ENCODE results near the gene C12orf60. TPM values are rescaled to one million over a fixed set of nuclear protein-coding genes. Genes with fewer than 3 reads are reported as not detected.

The C12orf60 gene
- total RNA-seq, 1 experiment from 2014 or later, result 0.54 TPM

DNA sequence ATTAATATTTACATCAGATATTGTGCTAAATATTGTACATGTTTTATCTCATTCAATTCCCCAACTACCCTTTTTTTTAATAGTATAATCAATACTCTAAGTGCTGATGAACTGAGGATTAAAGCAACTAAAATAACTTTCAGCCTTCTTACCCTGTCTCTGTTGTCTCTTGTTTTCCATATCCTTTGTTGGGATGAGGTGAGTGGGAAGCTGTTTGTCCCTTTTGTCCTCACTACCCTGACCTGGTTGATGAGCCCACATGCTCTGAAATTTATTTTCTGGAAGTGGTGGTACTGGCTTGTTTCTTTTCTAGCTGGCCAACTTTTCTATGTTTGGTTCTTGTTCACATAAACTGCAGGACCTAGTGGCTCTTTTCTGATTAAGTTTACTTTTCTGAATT is 49.4 kb downstream of the C12orf60 start:
- no peak for DNase-seq (ENCODE audit: low read depth, low spot score)
- no peaks in the 10 kb centered on the region for H3K9me3 ChIP-seq (ENCODE audit: control insufficient read depth, insufficient read depth, low read depth, low read length)
- intact Hi-C loops (cut with micrococcal nuclease; ENCODE audit: unreplicated experiment) (no loop called here), in situ Hi-C loops (cut with HindIII; ENCODE audit: low pct_unique_long_range_greater_than_20kb, low sequenced_read_pairs) (no loop called here)
- TF ChIP-seq, protein P1, sequence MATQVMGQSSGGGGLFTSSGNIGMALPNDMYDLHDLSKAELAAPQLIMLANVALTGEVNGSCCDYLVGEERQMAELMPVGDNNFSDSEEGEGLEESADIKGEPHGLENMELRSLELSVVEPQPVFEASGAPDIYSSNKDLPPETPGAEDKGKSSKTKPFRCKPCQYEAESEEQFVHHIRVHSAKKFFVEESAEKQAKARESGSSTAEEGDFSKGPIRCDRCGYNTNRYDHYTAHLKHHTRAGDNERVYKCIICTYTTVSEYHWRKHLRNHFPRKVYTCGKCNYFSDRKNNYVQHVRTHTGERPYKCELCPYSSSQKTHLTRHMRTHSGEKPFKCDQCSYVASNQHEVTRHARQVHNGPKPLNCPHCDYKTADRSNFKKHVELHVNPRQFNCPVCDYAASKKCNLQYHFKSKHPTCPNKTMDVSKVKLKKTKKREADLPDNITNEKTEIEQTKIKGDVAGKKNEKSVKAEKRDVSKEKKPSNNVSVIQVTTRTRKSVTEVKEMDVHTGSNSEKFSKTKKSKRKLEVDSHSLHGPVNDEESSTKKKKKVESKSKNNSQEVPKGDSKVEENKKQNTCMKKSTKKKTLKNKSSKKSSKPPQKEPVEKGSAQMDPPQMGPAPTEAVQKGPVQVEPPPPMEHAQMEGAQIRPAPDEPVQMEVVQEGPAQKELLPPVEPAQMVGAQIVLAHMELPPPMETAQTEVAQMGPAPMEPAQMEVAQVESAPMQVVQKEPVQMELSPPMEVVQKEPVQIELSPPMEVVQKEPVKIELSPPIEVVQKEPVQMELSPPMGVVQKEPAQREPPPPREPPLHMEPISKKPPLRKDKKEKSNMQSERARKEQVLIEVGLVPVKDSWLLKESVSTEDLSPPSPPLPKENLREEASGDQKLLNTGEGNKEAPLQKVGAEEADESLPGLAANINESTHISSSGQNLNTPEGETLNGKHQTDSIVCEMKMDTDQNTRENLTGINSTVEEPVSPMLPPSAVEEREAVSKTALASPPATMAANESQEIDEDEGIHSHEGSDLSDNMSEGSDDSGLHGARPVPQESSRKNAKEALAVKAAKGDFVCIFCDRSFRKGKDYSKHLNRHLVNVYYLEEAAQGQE (IDR thresholded peaks at IDR 0.05; ENCODE audit: insufficient read depth in 1 of 2, low read depth in 2 of 2, low read length in 1 of 2), result no peak
- TF ChIP-seq TCF7L2 (IDR thresholded peaks at IDR 0.05; ENCODE audit: low read depth, low read length), result no peak
- TF ChIP-seq SIN3A (IDR thresholded peaks at IDR 0.05; ENCODE audit: borderline replicate concordance, insufficient read depth, low read depth, low read length), result no peak
- TF ChIP-seq POLR2AphosphoS5 (IDR thresholded peaks at IDR 0.05; ENCODE audit: low read depth, low read length), result no peak
- TF ChIP-seq, protein P2, sequence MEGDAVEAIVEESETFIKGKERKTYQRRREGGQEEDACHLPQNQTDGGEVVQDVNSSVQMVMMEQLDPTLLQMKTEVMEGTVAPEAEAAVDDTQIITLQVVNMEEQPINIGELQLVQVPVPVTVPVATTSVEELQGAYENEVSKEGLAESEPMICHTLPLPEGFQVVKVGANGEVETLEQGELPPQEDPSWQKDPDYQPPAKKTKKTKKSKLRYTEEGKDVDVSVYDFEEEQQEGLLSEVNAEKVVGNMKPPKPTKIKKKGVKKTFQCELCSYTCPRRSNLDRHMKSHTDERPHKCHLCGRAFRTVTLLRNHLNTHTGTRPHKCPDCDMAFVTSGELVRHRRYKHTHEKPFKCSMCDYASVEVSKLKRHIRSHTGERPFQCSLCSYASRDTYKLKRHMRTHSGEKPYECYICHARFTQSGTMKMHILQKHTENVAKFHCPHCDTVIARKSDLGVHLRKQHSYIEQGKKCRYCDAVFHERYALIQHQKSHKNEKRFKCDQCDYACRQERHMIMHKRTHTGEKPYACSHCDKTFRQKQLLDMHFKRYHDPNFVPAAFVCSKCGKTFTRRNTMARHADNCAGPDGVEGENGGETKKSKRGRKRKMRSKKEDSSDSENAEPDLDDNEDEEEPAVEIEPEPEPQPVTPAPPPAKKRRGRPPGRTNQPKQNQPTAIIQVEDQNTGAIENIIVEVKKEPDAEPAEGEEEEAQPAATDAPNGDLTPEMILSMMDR (IDR thresholded peaks at IDR 0.05), result no peak
- no TSS peak for BruUV-seq (replicated peaks)
- CTCF ChIA-PET, result no interaction called here
- ATAC-seq, result no peak
- no peak overlapping the region for H3K4me3 ChIP-seq (ENCODE audit: low read depth in 2 of 2, low read length in 2 of 2)
- H3K27me3 ChIP-seq (ENCODE audit: control insufficient read depth, insufficient read depth, low read length), result no peaks in the 10 kb centered on the region
- H3K27ac ChIP-seq (ENCODE audit: low read length), result no peak overlapping the region
- POLR2A ChIA-PET, result no interaction called here
- no peaks in the 10 kb centered on the region for H3K4me1 ChIP-seq (ENCODE audit: control insufficient read depth, insufficient read depth, low read length)
- H3K36me3 ChIP-seq (ENCODE audit: control insufficient read depth, insufficient read depth, low read length), result no peaks in the 10 kb centered on the region

DNA sequence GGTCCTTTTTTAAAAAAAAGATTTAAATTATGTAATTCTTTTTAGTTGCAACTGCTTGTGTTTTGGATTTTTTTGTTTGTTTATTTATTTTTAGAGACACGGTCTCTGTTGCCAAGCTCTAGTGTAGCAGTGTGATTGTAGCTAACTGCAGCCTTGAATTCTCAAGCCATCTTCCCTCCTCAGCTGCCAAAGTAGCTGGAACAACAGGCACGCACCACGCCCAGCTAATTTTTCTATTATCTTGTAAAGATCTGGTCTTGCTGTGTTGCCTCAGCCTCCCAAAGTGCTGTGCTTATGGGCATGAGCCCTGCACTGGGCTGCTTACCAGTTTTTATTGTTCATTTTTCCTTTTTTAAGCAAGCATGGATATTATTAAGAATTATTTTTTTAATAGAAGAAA is 50.5 kb downstream of the C12orf60 start:
- Histone ChIP-seq H3K27me3 (ENCODE audit: control insufficient read depth, insufficient read depth, low read length) (no peaks in the 10 kb centered on the region), H3K4me1 (ENCODE audit: control insufficient read depth, insufficient read depth, low read length) (no peaks in the 10 kb centered on the region), H3K9me3 (ENCODE audit: control insufficient read depth, insufficient read depth, low read depth, low read length) (no peaks in the 10 kb centered on the region), H3K36me3 (ENCODE audit: control insufficient read depth, insufficient read depth, low read length) (no peaks in the 10 kb centered on the region), H3K27ac (ENCODE audit: low read length) (no peak overlapping the region), H3K4me3 (ENCODE audit: low read depth in 2 of 2, low read length in 2 of 2) (no peak overlapping the region)
- no TSS peak for BruUV-seq (replicated peaks)
- ATAC-seq (no peak), DNase-seq (ENCODE audit: low read depth, low spot score) (no peak)
- TF ChIP-seq, protein P2 (IDR thresholded peaks at IDR 0.05), result no peak
- TF ChIP-seq SIN3A (IDR thresholded peaks at IDR 0.05; ENCODE audit: borderline replicate concordance, insufficient read depth, low read depth, low read length), result no peak
- no peak for TF ChIP-seq TCF7L2 (IDR thresholded peaks at IDR 0.05; ENCODE audit: low read depth, low read length)
- intact Hi-C loops (cut with micrococcal nuclease; ENCODE audit: unreplicated experiment), result no loop called here
- ChIA-PET CTCF (no interaction called here), POLR2A (no interaction called here)
- in situ Hi-C loops (cut with HindIII; ENCODE audit: low pct_unique_long_range_greater_than_20kb, low sequenced_read_pairs), result no loop called here

All from Panc1 (cell line).